ENCODE data around the gene PRRC1.

DNA sequence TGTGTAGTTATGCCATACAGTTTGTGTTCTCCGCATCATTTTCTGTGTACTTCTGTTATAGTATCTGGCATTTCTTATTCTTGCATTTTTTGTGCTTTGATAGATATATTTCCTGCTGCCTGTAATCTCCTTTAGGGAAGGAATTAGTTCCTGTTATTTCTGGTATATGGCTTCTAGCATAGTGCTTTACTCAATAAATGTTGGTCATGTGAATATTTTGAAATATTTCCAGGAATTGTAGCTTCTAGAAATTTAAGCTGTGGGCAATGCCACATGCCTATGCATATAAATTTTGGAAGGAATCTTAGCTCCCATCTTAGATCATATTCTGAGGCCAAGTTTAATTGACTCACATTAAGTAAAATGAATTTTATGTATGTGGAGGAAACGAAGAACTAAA is 11.5 kb upstream of the PRRC1 start:
- TF ChIP-seq GATA3 (IDR thresholded peaks at IDR 0.05; ENCODE audit: low read depth, low read length), result no peak
- no peak for TF ChIP-seq GATA2 (IDR thresholded peaks at IDR 0.05; ENCODE audit: low read depth, low read length)

All from SH-SY5Y (cell line).